Calu3 (cell line): ENCODE measurements around the gene PCBP4. TPM values are rescaled to one million over a fixed set of nuclear protein-coding genes. Genes with fewer than 3 reads are reported as not detected.

Experiments
- BruUV-seq: library from RNA; stranded (reverse); fragments of 400-500 nt; replicated peaks from 2 replicates; lab custom pipeline; 2021; lab: Mats Ljungman, UMichigan
- CTCF ChIA-PET: fragments of 300-600 bp; sonication (Branson Sonifier 250); formaldehyde crosslinking; loops from one replicate; lab custom pipeline; 2022; ENCODE audit warnings: antibody characterized with exemption; lab: Charles Lee
- DNase-seq: peaks from one replicate; pipeline ENCODE4 v3.0.0; 2022
- H3K27ac Mint-ChIP-seq: one replicate; pipeline ENCODE4 v1.8.0; 2022; ENCODE audit warnings: mixed read lengths; ENCODE audit not compliant: unreplicated experiment
- H3K27me3 Mint-ChIP-seq: one replicate; pipeline ENCODE4 v1.8.0; 2022; ENCODE audit warnings: mixed read lengths; ENCODE audit not compliant: unreplicated experiment
- H3K36me3 Mint-ChIP-seq: one replicate; pipeline ENCODE4 v1.8.0; 2022; ENCODE audit warnings: mild to moderate bottlenecking, moderate library complexity, mixed read lengths; ENCODE audit not compliant: insufficient read depth, unreplicated experiment
- H3K4me1 Mint-ChIP-seq: one replicate; pipeline ENCODE4 v1.8.0; 2022; ENCODE audit warnings: mild to moderate bottlenecking, low read depth, mixed read lengths; ENCODE audit not compliant: unreplicated experiment
- H3K4me3 Mint-ChIP-seq: one replicate; pipeline ENCODE4 v1.8.0; 2022; ENCODE audit warnings: mild to moderate bottlenecking, low read depth, moderate library complexity, mixed read lengths; ENCODE audit not compliant: unreplicated experiment
- H3K9me3 Mint-ChIP-seq: one replicate; pipeline ENCODE4 v1.8.0; 2022; ENCODE audit warnings: low read depth, mixed read lengths; ENCODE audit not compliant: unreplicated experiment
- CTCF ChIP-seq: fragments of 200-600 bp; IDR thresholded peaks from one replicate; pipeline ENCODE4 v1.8.0; 2022; ENCODE audit warnings: antibody characterized with exemption; ENCODE audit not compliant: unreplicated experiment
- intact Hi-C: fragments of 100-400 bp; cut with micrococcal nuclease; formaldehyde crosslinking; loops from one replicate; pipeline ENCODE4 v1.10.0; 2022; ENCODE audit not compliant: unreplicated experiment
- total RNA-seq: library from RNA; stranded (reverse); gene quantifications from 2 replicates; pipeline ENCODE4 v1.2.3, GENCODE V29; 2022

Gene PCBP4
- total RNA-seq, 1 experiment from 2014 or later, result 31.5 TPM

GRCh38 chr3:51974277-51974962, 7.2 kb upstream of the PCBP4 start:
- no peaks in the 10 kb centered on the region for H3K9me3 Mint-ChIP-seq
- intact Hi-C loops, result loop anchor here (1.0 kb wide), 1 partner anchor 33 kb away; the partner anchor contains the start of gene RRP9
- no peaks in the 10 kb centered on the region for H3K27me3 Mint-ChIP-seq
- DNase-seq, result no peak
- peaks cover 14% of the 10 kb centered on the region for H3K36me3 Mint-ChIP-seq
- peaks cover 21% of the 10 kb centered on the region for H3K4me1 Mint-ChIP-seq
- CTCF ChIA-PET, result interaction anchor here (0.6 to 2.5 kb wide), 5 partner anchors 9 to 255 kb away, joined by 3 to 30 read pairs (median 4); partner anchors contain the start of genes ACY1, PARP3 and RRP9
- peak overlapping the region; percentile 99 for H3K4me3 Mint-ChIP-seq
- peak; percentile 20 for TF ChIP-seq CTCF
- peak overlapping the region; percentile 91 for H3K27ac Mint-ChIP-seq
- BruUV-seq, result no TSS peak

- H3K4me3 Mint-ChIP-seq, result no peak overlapping the region
- CTCF ChIA-PET, result no interaction called here
Observed at GRCh38 chr3:51971350-51971749, 4.1 kb upstream of the PCBP4 start.

DNA sequence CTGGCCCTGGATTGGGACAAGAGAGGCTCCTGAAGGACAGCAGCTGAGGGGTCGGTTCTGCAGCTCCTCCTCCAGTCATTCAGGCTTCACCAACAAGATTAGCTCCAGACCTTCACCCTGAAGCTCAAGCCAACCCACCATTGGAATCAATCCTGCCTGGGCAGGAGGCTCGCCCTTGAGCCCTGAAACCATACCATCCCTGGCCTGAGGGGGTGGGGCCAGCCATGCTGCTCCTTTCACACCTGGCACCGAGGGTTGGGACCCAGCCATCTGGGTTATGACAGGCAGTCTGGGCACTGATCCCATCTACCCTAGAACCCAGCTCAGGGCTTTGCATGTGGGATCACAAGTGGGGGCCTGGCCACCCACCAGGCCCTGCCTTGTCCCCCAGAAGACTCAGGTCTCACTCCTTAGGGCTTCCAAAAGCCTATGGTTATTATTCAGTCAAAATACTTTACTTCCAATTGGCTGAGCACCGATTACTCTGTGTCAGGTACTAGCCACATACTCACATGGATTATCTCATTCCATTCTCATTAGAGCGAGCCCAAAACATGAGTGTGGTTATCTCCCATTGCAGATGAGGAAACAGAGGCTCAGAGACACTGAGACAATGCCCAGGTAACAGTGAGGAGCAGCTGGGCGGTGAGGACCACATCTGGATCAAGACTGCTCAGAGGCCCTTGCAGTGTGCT, 3.5 kb upstream of the PCBP4 start:
- Mint-ChIP-seq H3K27me3 (peaks cover 3% of the 10 kb centered on the region), H3K4me3 (no peak overlapping the region), H3K4me1 (peaks cover 29% of the 10 kb centered on the region), H3K27ac (no peak overlapping the region), H3K9me3 (no peaks in the 10 kb centered on the region), H3K36me3 (peaks cover 37% of the 10 kb centered on the region)
- no peak for TF ChIP-seq CTCF
- BruUV-seq, result no TSS peak
- CTCF ChIA-PET, result no interaction called here
- DNase-seq, result no peak
- intact Hi-C loops, result no loop called here

More at GRCh38 chr3:51971350-51971749, 4.1 kb upstream of the PCBP4 start:
- Mint-ChIP-seq H3K27ac (no peak overlapping the region), H3K36me3 (peaks cover 31% of the 10 kb centered on the region), H3K27me3 (no peaks in the 10 kb centered on the region), H3K4me1 (peaks cover 28% of the 10 kb centered on the region), H3K9me3 (no peaks in the 10 kb centered on the region)
- intact Hi-C loops, result no loop called here
- BruUV-seq, result no TSS peak
- DNase-seq, result no peak
- TF ChIP-seq CTCF, result no peak

DNA sequence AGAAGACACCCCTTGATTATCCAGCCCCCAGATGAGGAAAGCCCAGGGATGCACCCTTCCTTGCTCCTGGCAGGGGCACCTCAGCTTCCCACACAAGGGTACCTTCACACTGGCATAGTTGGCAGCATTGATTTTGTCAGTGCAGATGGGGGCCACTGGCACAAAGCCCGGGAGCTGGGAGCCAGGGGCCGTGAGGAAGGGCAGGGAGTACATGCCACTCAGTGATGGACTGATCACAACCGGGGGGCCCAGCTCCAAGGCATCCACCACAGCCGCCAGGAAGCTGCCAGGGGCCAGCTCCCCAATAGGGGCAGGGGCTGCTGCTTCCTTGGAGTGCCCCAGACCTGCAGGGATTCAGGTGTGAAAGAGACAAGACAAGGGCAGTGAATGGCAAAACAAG, 2.6 kb upstream of the PCBP4 start:
- DNase-seq, result no peak
- no peak overlapping the region for H3K27ac Mint-ChIP-seq
- intact Hi-C loops, result no loop called here
- H3K36me3 Mint-ChIP-seq, result peaks cover 38% of the 10 kb centered on the region
- CTCF ChIA-PET, result no interaction called here
- no TSS peak for BruUV-seq
- H3K9me3 Mint-ChIP-seq, result no peaks in the 10 kb centered on the region
- H3K4me1 Mint-ChIP-seq, result peaks cover 29% of the 10 kb centered on the region
- peaks cover 12% of the 10 kb centered on the region for H3K27me3 Mint-ChIP-seq
- no peak for TF ChIP-seq CTCF
- H3K4me3 Mint-ChIP-seq, result no peak overlapping the region
